Smooth muscle cell of the brain vasculature (primary cell): ENCODE data around the gene RXRA.

ENCODE experiments used
- DNase-seq: peaks from one replicate; pipeline ENCODE4 v3.0.0-alpha.2; 2012; ENCODE audit warnings: low read depth, low spot score

RXRA gene

GRCh38 chr9:134351606-134352176 lies 25.4 kb downstream of the RXRA start:
- no peak for DNase-seq

GRCh38 chr9:134352247-134352933 lies 26.1 kb downstream of the RXRA start:
- no peak for DNase-seq

- DNase-seq: no peak
These were observed 27.3 kb downstream of the RXRA start for GRCh38 chr9:134353539-134353938.

GRCh38 chr9:134355158-134355557 lies 28.9 kb downstream of the RXRA start:
- no peak for DNase-seq

GRCh38 chr9:134355561-134356279 lies 29.5 kb downstream of the RXRA start:
- no peak for DNase-seq

GRCh38 chr9:134356496-134357470 lies 30.5 kb downstream of the RXRA start:
- no peak for DNase-seq

GRCh38 chr9:134357631-134358025 lies 31.4 kb downstream of the RXRA start:
- no peak for DNase-seq

- DNase-seq: no peak
These were observed 31.9 kb downstream of the RXRA start for GRCh38 chr9:134358026-134358661.

GRCh38 chr9:134358662-134359319 lies 32.5 kb downstream of the RXRA start:
- DNase-seq: no peak

GRCh38 chr9:134359493-134360179 lies 33.4 kb downstream of the RXRA start:
- no peak for DNase-seq

GRCh38 chr9:134360180-134360759 lies 34.0 kb downstream of the RXRA start:
- no peak for DNase-seq

- no peak for DNase-seq
These were observed 34.6 kb downstream of the RXRA start for GRCh38 chr9:134360897-134361296.

GRCh38 chr9:134361426-134361825 lies 35.2 kb downstream of the RXRA start:
- no peak for DNase-seq

GRCh38 chr9:134361843-134362414 lies 35.7 kb downstream of the RXRA start:
- DNase-seq: no peak

- DNase-seq: no peak
These were observed 37.2 kb downstream of the RXRA start for GRCh38 chr9:134363450-134363849.

- no peak for DNase-seq
These were observed 38.3 kb downstream of the RXRA start for GRCh38 chr9:134364391-134365114.

- DNase-seq: no peak
These were observed 38.9 kb downstream of the RXRA start for GRCh38 chr9:134365115-134365596.

- peak; percentile 21 for DNase-seq
These were observed 39.6 kb downstream of the RXRA start for GRCh38 chr9:134365791-134366222.
